GM23338 (cell line): ENCODE measurements around the gene TCEANC.

Experiments used
- CREB1 ChIP-seq: fragments of 250-450 bp; sonication (Bioruptor Pico); IDR thresholded peaks from 2 replicates; pipeline ENCODE4 v1.5.0; 2020; ENCODE audit warnings: low read depth, mild to moderate bottlenecking, moderate library complexity
- EZH2 ChIP-seq: fragments of 200-600 bp; sonication (generic); IDR thresholded peaks from one replicate; pipeline ENCODE4 v1.8.0; 2017; ENCODE audit warnings: antibody characterized with exemption, mild to moderate bottlenecking, low read depth; ENCODE audit not compliant: unreplicated experiment
- POLR2AphosphoS5 ChIP-seq: IDR thresholded peaks from 2 replicates; pipeline ENCODE4 v1.6.1; 2016; ENCODE audit warnings: antibody characterized with exemption, low read depth
- TF ChIP-seq, protein P1 (sequence below), 2 experiments: fragments of 200-600 bp in 1 of 2; sonication (generic) in 1 of 2; conservative IDR thresholded peaks; 2 replicates each; pipeline versions ENCODE4 v1.5.1 to v1.6.1; 2016 to 2017; ENCODE audit warnings: antibody characterized with exemption in 2 of 2, low read depth in 2 of 2, mild to moderate bottlenecking in 2 of 2, moderate library complexity in 1 of 2
- TF ChIP-seq, protein P2 (sequence below): IDR thresholded peaks from one replicate; pipeline ENCODE4 v1.6.1; 2018; ENCODE audit warnings: antibody characterized with exemption; ENCODE audit not compliant: unreplicated experiment

DNA sequence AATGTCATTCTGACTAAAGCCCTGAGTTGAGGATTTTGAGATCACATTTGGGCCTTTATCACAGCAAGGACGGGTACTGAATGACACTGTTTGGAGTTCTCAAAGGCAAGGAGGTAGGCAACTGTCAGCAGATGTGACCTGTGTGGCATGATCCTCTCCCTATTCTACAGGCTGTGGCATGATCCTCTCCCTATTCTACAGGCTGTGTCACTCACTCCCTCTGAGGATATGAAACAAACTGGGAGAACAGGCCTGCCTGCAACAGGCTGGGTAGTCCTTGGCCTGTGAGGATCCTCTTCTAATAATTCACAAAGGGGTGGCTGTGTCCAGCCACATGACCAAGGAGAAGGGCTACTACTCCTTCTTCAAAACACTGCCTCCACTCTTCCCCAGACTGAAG is 14.9 kb upstream of the TCEANC start:
- TF ChIP-seq, protein P1, sequence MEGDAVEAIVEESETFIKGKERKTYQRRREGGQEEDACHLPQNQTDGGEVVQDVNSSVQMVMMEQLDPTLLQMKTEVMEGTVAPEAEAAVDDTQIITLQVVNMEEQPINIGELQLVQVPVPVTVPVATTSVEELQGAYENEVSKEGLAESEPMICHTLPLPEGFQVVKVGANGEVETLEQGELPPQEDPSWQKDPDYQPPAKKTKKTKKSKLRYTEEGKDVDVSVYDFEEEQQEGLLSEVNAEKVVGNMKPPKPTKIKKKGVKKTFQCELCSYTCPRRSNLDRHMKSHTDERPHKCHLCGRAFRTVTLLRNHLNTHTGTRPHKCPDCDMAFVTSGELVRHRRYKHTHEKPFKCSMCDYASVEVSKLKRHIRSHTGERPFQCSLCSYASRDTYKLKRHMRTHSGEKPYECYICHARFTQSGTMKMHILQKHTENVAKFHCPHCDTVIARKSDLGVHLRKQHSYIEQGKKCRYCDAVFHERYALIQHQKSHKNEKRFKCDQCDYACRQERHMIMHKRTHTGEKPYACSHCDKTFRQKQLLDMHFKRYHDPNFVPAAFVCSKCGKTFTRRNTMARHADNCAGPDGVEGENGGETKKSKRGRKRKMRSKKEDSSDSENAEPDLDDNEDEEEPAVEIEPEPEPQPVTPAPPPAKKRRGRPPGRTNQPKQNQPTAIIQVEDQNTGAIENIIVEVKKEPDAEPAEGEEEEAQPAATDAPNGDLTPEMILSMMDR (conservative IDR thresholded peaks at IDR 0.05; ENCODE audit: low read depth in 2 of 2), result no peak
- TF ChIP-seq, protein P2, sequence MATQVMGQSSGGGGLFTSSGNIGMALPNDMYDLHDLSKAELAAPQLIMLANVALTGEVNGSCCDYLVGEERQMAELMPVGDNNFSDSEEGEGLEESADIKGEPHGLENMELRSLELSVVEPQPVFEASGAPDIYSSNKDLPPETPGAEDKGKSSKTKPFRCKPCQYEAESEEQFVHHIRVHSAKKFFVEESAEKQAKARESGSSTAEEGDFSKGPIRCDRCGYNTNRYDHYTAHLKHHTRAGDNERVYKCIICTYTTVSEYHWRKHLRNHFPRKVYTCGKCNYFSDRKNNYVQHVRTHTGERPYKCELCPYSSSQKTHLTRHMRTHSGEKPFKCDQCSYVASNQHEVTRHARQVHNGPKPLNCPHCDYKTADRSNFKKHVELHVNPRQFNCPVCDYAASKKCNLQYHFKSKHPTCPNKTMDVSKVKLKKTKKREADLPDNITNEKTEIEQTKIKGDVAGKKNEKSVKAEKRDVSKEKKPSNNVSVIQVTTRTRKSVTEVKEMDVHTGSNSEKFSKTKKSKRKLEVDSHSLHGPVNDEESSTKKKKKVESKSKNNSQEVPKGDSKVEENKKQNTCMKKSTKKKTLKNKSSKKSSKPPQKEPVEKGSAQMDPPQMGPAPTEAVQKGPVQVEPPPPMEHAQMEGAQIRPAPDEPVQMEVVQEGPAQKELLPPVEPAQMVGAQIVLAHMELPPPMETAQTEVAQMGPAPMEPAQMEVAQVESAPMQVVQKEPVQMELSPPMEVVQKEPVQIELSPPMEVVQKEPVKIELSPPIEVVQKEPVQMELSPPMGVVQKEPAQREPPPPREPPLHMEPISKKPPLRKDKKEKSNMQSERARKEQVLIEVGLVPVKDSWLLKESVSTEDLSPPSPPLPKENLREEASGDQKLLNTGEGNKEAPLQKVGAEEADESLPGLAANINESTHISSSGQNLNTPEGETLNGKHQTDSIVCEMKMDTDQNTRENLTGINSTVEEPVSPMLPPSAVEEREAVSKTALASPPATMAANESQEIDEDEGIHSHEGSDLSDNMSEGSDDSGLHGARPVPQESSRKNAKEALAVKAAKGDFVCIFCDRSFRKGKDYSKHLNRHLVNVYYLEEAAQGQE, result no peak
- TF ChIP-seq EZH2, result no peak
- TF ChIP-seq POLR2AphosphoS5, result no peak
- no peak for TF ChIP-seq CREB1 (CRISPR knock-in tag)
